ENCODE results near the gene AK1.

The AK1 gene

DNA sequence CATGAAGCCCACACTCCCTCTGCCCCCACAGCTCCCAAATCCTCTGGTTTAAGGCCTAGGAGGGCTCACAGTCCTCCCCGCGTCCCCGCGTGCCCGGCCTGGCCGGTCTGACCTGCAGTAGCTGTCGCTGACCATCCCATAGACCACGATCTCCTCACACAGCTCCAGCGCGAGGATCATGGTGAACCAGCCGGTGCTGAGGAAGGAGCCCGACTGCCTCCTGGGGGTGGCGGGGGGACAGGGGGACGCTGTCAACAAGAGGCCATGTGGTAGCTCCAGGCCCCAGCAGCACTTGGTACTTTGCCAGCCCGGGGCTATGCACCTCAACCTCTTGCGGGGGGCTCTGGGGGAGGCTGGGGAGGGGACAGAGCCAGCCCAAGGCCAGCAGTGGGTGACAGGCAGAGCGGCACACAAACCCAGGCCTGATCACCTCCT is 32.4 kb upstream of the AK1 start:
- H3F3A ChIP-seq (ENCODE audit: low read depth) = peaks cover 5% of the 10 kb centered on the region; the same call in 1 of the 2 replicates
- no peaks in the 10 kb centered on the region for H3K27me3 ChIP-seq (ENCODE audit: insufficient read depth, low read length, poor library complexity, severe bottlenecking)
- no peak for TF ChIP-seq CTCF (conservative IDR thresholded peaks at IDR 0.05; ENCODE audit: low read length)
- no peak for TF ChIP-seq EZH2phosphoT487 (IDR thresholded peaks at IDR 0.05; ENCODE audit: borderline replicate concordance)
- H3K4me3 ChIP-seq (ENCODE audit: low read length, poor library complexity, severe bottlenecking) = no peak overlapping the region
- H3K4me2 ChIP-seq (ENCODE audit: low read depth, low read length, poor library complexity, severe bottlenecking) = no peak overlapping the region
- H3K79me2 ChIP-seq (ENCODE audit: insufficient read depth, low read length) = no peaks in the 10 kb centered on the region
- H4K20me1 ChIP-seq (ENCODE audit: insufficient read depth, low read length, poor library complexity, severe bottlenecking) = no peaks in the 10 kb centered on the region
- no peaks in the 10 kb centered on the region for H3K9me2 ChIP-seq (replicated peaks; ENCODE audit: low read depth, low read length)
- H3K36me3 ChIP-seq (ENCODE audit: insufficient read depth, low read length) = no peaks in the 10 kb centered on the region
- H3K9ac ChIP-seq (ENCODE audit: low read depth, low read length, poor library complexity, severe bottlenecking) = no peak overlapping the region
- no peak overlapping the region for H2AFZ ChIP-seq (ENCODE audit: low read length)
- H3K9me3 ChIP-seq (ENCODE audit: insufficient read depth, low read depth, low read length) = no peaks in the 10 kb centered on the region
- H3K4me1 ChIP-seq (ENCODE audit: insufficient read depth, low read length, poor library complexity, severe bottlenecking) = peaks cover 24% of the 10 kb centered on the region

GRCh38 chr9:127908660-127908926 is 31.1 kb upstream of the AK1 start:
- Histone ChIP-seq H3K4me1 (ENCODE audit: insufficient read depth, low read length, poor library complexity, severe bottlenecking) (peaks cover 36% of the 10 kb centered on the region), H3K27me3 (ENCODE audit: insufficient read depth, low read length, poor library complexity, severe bottlenecking) (no peaks in the 10 kb centered on the region)
- TF ChIP-seq CTCF (conservative IDR thresholded peaks at IDR 0.05; ENCODE audit: low read length) (no peak), EZH2phosphoT487 (IDR thresholded peaks at IDR 0.05; ENCODE audit: borderline replicate concordance) (no peak)

DNA sequence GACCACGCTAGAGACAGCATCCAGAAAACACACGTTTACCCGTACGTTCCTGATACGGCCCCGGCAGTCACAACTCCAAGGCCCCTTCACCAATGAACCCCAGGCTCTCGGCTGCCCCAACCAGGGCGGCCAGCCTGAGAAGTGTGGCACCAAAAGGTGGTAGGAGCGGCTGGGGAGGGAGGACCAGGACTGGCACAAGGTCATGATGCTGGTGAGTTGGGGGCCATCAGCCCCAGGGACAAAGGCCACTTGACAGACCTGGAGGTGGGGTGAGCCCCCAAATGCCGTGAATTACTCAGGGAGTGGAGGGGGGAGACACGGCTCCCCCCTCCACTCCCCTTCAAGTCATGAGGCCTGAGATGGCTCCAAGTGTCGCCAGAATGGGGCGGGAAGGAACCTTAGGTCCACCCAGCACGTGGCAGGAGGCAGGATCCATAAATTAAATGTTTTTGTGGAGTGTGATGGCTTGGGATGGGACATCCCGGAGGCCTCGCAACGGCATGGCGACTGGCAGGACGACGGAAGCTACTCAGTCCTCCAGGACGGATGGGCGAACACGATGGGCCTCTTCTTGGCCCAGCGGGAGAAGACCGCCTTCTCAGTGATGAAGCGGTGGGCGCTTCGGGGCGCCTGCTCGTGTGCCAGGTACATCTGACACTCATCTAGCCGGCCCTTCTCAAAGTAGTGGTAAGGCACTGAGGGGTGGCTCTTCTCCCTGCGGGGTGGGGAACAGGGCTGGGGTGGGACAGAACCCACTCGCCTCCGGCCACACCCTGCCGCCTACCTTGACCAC is 30.6 kb upstream of the AK1 start:
- Histone ChIP-seq H3F3A (ENCODE audit: low read depth) (peaks cover 7% of the 10 kb centered on the region), H3K9me3 (ENCODE audit: insufficient read depth, low read depth, low read length) (no peaks in the 10 kb centered on the region), H3K36me3 (ENCODE audit: insufficient read depth, low read length) (no peaks in the 10 kb centered on the region), H3K27me3 (ENCODE audit: insufficient read depth, low read length, poor library complexity, severe bottlenecking) (no peaks in the 10 kb centered on the region), H3K79me2 (ENCODE audit: insufficient read depth, low read length) (no peaks in the 10 kb centered on the region), H4K20me1 (ENCODE audit: insufficient read depth, low read length, poor library complexity, severe bottlenecking) (no peaks in the 10 kb centered on the region), H3K9me2 (replicated peaks; ENCODE audit: low read depth, low read length) (no peaks in the 10 kb centered on the region), H3K4me3 (ENCODE audit: low read length, poor library complexity, severe bottlenecking) (no peak overlapping the region), H3K4me1 (ENCODE audit: insufficient read depth, low read length, poor library complexity, severe bottlenecking) (peaks cover 40% of the 10 kb centered on the region), H3K9ac (ENCODE audit: low read depth, low read length, poor library complexity, severe bottlenecking) (no peak overlapping the region), H2AFZ (ENCODE audit: low read length) (no peak overlapping the region), H3K4me2 (ENCODE audit: low read depth, low read length, poor library complexity, severe bottlenecking) (no peak overlapping the region)
- TF ChIP-seq CTCF (conservative IDR thresholded peaks at IDR 0.05; ENCODE audit: low read length) (no peak), EZH2phosphoT487 (IDR thresholded peaks at IDR 0.05; ENCODE audit: borderline replicate concordance) (no peak)

More at GRCh38 chr9:127908660-127908926, 31.1 kb upstream of the AK1 start:
- no peak overlapping the region for H3K4me3 ChIP-seq (ENCODE audit: low read length, poor library complexity, severe bottlenecking)
- H3K4me2 ChIP-seq (ENCODE audit: low read depth, low read length, poor library complexity, severe bottlenecking) = no peak overlapping the region
- no peaks in the 10 kb centered on the region for H3K79me2 ChIP-seq (ENCODE audit: insufficient read depth, low read length)
- no peaks in the 10 kb centered on the region for H3K9me2 ChIP-seq (replicated peaks; ENCODE audit: low read depth, low read length)
- no peaks in the 10 kb centered on the region for H3K9me3 ChIP-seq (ENCODE audit: insufficient read depth, low read depth, low read length)
- no peak overlapping the region for H2AFZ ChIP-seq (ENCODE audit: low read length)
- H3K9ac ChIP-seq (ENCODE audit: low read depth, low read length, poor library complexity, severe bottlenecking) = no peak overlapping the region
- H3F3A ChIP-seq (ENCODE audit: low read depth) = peaks cover 7% of the 10 kb centered on the region; the same call in 1 of the 2 replicates
- H3K36me3 ChIP-seq (ENCODE audit: insufficient read depth, low read length) = no peaks in the 10 kb centered on the region
- no peaks in the 10 kb centered on the region for H4K20me1 ChIP-seq (ENCODE audit: insufficient read depth, low read length, poor library complexity, severe bottlenecking)

Data from Loucy (cell line).